ENCODE results near the gene SASH1. TPM values are rescaled to one million over a fixed set of nuclear protein-coding genes. Genes with fewer than 3 reads are reported as not detected.

The SASH1 gene
- total RNA-seq, 1 donor from 2014 or later = 41.6 TPM

DNA sequence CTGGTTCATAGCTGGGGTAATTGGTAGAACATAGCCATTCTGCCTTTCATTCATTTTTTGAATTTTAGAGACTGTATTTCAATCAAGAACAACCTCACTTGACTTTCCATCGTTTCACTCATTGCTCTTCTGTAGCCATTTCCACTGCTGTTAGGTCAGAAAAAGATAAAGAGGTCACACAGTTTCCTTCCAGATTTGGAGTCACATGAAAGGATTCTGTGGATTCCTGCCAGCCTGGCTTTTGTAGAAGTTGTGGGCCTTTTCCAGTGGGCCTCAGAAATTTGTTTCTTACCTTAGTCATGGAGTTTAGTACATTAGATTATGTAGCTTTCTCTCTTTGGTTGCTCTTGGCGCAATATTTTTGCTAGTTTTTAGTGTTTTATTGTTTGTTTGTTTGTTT, 157.8 kb downstream of the SASH1 start:
- H3K9me3 Mint-ChIP-seq (ENCODE audit: low read depth) = peaks cover 5% of the 10 kb centered on the region
- H3K36me3 Mint-ChIP-seq (ENCODE audit: insufficient read depth) = peaks cover 11% of the 10 kb centered on the region
- H3K27ac Mint-ChIP-seq = no peak overlapping the region
- TF ChIP-seq, protein P1, sequence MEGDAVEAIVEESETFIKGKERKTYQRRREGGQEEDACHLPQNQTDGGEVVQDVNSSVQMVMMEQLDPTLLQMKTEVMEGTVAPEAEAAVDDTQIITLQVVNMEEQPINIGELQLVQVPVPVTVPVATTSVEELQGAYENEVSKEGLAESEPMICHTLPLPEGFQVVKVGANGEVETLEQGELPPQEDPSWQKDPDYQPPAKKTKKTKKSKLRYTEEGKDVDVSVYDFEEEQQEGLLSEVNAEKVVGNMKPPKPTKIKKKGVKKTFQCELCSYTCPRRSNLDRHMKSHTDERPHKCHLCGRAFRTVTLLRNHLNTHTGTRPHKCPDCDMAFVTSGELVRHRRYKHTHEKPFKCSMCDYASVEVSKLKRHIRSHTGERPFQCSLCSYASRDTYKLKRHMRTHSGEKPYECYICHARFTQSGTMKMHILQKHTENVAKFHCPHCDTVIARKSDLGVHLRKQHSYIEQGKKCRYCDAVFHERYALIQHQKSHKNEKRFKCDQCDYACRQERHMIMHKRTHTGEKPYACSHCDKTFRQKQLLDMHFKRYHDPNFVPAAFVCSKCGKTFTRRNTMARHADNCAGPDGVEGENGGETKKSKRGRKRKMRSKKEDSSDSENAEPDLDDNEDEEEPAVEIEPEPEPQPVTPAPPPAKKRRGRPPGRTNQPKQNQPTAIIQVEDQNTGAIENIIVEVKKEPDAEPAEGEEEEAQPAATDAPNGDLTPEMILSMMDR (IDR thresholded peaks at IDR 0.05; ENCODE audit: unreplicated experiment) = no peak
- no peak overlapping the region for H3K4me3 Mint-ChIP-seq (ENCODE audit: low read depth)
- H3K27me3 Mint-ChIP-seq = no peaks in the 10 kb centered on the region
- no peaks in the 10 kb centered on the region for H3K4me1 Mint-ChIP-seq (ENCODE audit: low read depth)
- DNase-seq (ENCODE audit: low spot score, unreplicated experiment) = no peak

DNA sequence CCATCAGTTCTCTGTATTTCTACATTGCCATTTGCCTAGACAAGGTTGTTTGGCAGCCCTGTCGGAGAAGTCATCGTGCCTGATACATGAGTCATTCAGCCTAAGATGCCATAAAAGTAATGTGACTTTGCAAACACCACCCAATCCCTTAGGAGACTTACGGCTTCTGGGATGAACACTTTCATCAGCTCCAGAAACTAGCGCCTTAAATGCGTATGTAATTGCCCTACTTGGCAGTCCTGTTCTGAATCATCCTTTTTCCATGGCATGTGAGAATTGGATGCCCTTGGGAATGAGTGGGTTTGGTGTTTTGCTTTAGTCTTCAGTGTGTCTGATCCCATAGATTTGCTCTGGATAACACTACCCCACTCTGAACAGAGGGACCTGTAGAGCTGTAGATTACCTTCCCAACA, 158.5 kb downstream of the SASH1 start:
- no peak for DNase-seq (ENCODE audit: low spot score, unreplicated experiment)
- no peaks in the 10 kb centered on the region for H3K27me3 Mint-ChIP-seq
- TF ChIP-seq, protein P1 (IDR thresholded peaks at IDR 0.05; ENCODE audit: unreplicated experiment) = no peak
- peaks cover 5% of the 10 kb centered on the region for H3K9me3 Mint-ChIP-seq (ENCODE audit: low read depth)
- H3K4me3 Mint-ChIP-seq (ENCODE audit: low read depth) = no peak overlapping the region
- H3K4me1 Mint-ChIP-seq (ENCODE audit: low read depth) = no peaks in the 10 kb centered on the region
- no peak overlapping the region for H3K27ac Mint-ChIP-seq
- peaks cover 11% of the 10 kb centered on the region for H3K36me3 Mint-ChIP-seq (ENCODE audit: insufficient read depth)

DNA sequence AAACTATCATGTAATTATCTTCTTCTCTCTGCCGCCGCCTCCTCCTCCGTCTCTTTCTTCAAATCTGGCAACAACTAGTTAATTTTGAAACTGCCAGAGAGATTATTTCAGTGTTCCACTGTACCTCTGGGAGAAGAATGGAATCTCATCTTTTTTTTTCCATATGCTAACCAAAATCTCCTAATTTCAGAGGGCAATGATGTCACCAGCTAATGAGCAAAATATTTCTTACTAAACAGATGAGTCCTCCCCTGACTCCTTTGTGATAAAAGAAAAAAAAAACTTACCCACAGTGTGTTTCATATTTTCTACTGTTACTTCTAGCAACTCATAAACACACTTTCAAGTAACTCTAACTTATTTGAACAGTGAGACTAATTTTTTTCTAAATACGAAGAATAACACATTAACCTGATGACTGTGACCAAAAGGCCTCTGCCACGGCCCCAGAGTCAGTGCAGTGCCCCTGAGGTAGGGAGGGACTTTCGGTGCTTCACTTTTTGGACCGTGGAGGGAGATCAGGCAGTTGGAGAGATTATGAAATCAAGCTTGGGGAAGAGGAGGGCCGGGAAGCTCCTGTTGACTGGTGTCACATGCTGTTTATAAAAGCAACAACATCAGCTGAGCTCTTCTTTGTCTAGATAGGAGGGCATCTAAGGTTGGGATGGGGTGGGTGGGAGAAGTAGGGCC, 159.6 kb downstream of the SASH1 start:
- no peaks in the 10 kb centered on the region for H3K4me1 Mint-ChIP-seq (ENCODE audit: low read depth)
- H3K9me3 Mint-ChIP-seq (ENCODE audit: low read depth) = peaks cover 5% of the 10 kb centered on the region
- H3K36me3 Mint-ChIP-seq (ENCODE audit: insufficient read depth) = peaks cover 13% of the 10 kb centered on the region
- TF ChIP-seq, protein P1 (IDR thresholded peaks at IDR 0.05; ENCODE audit: unreplicated experiment) = no peak
- H3K4me3 Mint-ChIP-seq (ENCODE audit: low read depth) = no peak overlapping the region
- H3K27ac Mint-ChIP-seq = no peak overlapping the region
- DNase-seq (ENCODE audit: low spot score, unreplicated experiment) = no peak
- no peaks in the 10 kb centered on the region for H3K27me3 Mint-ChIP-seq

DNA sequence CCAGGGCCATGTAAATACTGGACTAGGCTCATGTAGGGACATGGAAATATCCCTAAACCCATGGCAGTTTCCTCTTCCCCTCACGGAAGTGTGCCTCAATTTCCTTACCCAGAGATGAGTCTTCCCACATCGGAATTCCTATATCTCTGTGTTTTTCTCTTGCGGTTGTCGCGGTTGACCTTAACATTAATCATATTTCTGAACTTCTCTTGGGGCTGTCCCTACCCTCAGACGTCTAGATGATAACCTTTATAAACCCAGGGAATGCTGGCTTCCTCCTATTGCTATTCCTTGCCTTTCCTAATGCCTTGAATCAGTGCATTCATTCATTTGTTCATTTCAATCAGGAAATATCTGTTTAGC, 160.1 kb downstream of the SASH1 start:
- no peak for DNase-seq (ENCODE audit: low spot score, unreplicated experiment)
- H3K4me3 Mint-ChIP-seq (ENCODE audit: low read depth) = no peak overlapping the region
- peaks cover under 1% of the 10 kb centered on the region for H3K4me1 Mint-ChIP-seq (ENCODE audit: low read depth)
- H3K27ac Mint-ChIP-seq = no peak overlapping the region
- peaks cover 13% of the 10 kb centered on the region for H3K36me3 Mint-ChIP-seq (ENCODE audit: insufficient read depth)
- TF ChIP-seq, protein P1 (IDR thresholded peaks at IDR 0.05; ENCODE audit: unreplicated experiment) = no peak
- H3K27me3 Mint-ChIP-seq = no peaks in the 10 kb centered on the region
- peaks cover 5% of the 10 kb centered on the region for H3K9me3 Mint-ChIP-seq (ENCODE audit: low read depth)

DNA sequence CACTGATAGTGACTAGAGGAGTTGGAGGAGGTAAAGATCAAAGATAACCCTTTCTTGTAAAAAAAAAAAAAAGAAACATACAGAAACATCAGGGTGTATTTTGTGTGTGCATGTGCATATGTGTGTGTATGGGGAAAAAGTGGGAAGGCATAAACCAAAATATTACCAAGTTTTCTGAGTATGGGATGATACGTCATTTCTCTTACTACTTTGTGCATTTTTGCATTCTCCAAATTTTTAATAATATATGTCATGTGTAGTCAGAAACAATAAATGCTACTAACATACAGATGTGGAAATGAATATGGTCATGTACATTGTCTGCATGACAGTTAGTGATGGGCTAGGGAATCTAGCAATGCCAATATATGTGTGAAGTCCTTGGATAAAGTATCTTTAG, 161.1 kb downstream of the SASH1 start:
- Mint-ChIP-seq H3K4me1 (ENCODE audit: low read depth) (peaks cover 10% of the 10 kb centered on the region), H3K27me3 (no peaks in the 10 kb centered on the region), H3K9me3 (ENCODE audit: low read depth) (peaks cover 5% of the 10 kb centered on the region), H3K36me3 (ENCODE audit: insufficient read depth) (peaks cover 13% of the 10 kb centered on the region), H3K27ac (no peak overlapping the region), H3K4me3 (ENCODE audit: low read depth) (no peak overlapping the region)
- DNase-seq (ENCODE audit: low spot score, unreplicated experiment) = no peak
- TF ChIP-seq, protein P1 (IDR thresholded peaks at IDR 0.05; ENCODE audit: unreplicated experiment) = no peak

All from progenitor cell of endocrine pancreas (in vitro differentiated cells).